HepG2 (cell line): ENCODE measurements around the gene MYH7. TPM values are rescaled to one million over a fixed set of nuclear protein-coding genes. Genes with fewer than 3 reads are reported as not detected.

ENCODE experiments used
- ADNP ChIP-seq: sonication (generic); formaldehyde crosslinking; IDR thresholded peaks from 2 replicates; pipeline ENCODE4 v1.4.0; 2020; ENCODE audit warnings: missing genetic modification reagents
- ASH2L ChIP-seq: fragments of 300-600, 200-600 bp; sonication (generic); IDR thresholded peaks from 2 replicates; pipeline ENCODE4 v1.7.0; 2017; ENCODE audit warnings: low read depth, mild to moderate bottlenecking, moderate library complexity, mixed read lengths, low read length; ENCODE audit not compliant: insufficient read length
- DRAP1 ChIP-seq: IDR thresholded peaks from 2 replicates; pipeline ENCODE4 v1.6.1; 2016; ENCODE audit warnings: missing genetic modification reagents, missing compliant biosample characterization
- HNF1A ChIP-seq, 2 experiments: sonication (generic) in 1 of 2; formaldehyde crosslinking in 1 of 2; IDR thresholded peaks; 2 replicates each; pipeline versions ENCODE4 v1.4.0 to v1.6.1; 2016 to 2020; ENCODE audit warnings: borderline replicate concordance in 1 of 2, low read depth in 1 of 2, mild to moderate bottlenecking in 1 of 2, missing genetic modification reagents in 1 of 2
- HNF1B ChIP-seq: sonication (generic); formaldehyde crosslinking; IDR thresholded peaks from 2 replicates; pipeline ENCODE4 v1.5.1; 2020; ENCODE audit warnings: mild to moderate bottlenecking, moderate library complexity, missing genetic modification reagents
- KDM3A ChIP-seq: IDR thresholded peaks from 2 replicates; pipeline ENCODE4 v1.6.1; 2018; ENCODE audit warnings: low read depth, missing compliant biosample characterization
- MED1 ChIP-seq: sonication (generic); formaldehyde crosslinking; IDR thresholded peaks from 2 replicates; pipeline ENCODE4 v1.4.0; 2020; ENCODE audit warnings: missing genetic modification reagents
- MTA3 ChIP-seq: sonication (generic); formaldehyde crosslinking; IDR thresholded peaks from 2 replicates; pipeline ENCODE4 v1.4.0; 2020; ENCODE audit warnings: missing genetic modification reagents
- NFATC3 ChIP-seq: sonication (generic); formaldehyde crosslinking; IDR thresholded peaks from 2 replicates; pipeline ENCODE4 v1.5.1; 2020; ENCODE audit warnings: mild to moderate bottlenecking, missing genetic modification reagents
- PRMT3 ChIP-seq: sonication (generic); formaldehyde crosslinking; IDR thresholded peaks from 2 replicates; pipeline ENCODE4 v1.8.1; 2022; ENCODE audit warnings: low read depth, mild to moderate bottlenecking, moderate library complexity, missing genetic modification reagents, borderline replicate concordance
- RARG ChIP-seq: sonication (generic); formaldehyde crosslinking; IDR thresholded peaks from 2 replicates; pipeline ENCODE4 v1.4.0; 2020; ENCODE audit warnings: low read depth, mild to moderate bottlenecking, missing genetic modification reagents
- ZNF138 ChIP-seq: sonication (generic); formaldehyde crosslinking; IDR thresholded peaks from 2 replicates; pipeline ENCODE4 v1.5.0; 2020; ENCODE audit warnings: mild to moderate bottlenecking, low read depth, missing genetic modification reagents
- ZNF331 ChIP-seq: sonication (generic); formaldehyde crosslinking; IDR thresholded peaks from 2 replicates; pipeline ENCODE4 v1.4.0; 2020; ENCODE audit warnings: missing genetic modification reagents
- ZNF572 ChIP-seq: sonication (generic); formaldehyde crosslinking; IDR thresholded peaks from 2 replicates; pipeline ENCODE4 v1.5.1; 2020; ENCODE audit warnings: mild to moderate bottlenecking, missing genetic modification reagents
- ZNF598 ChIP-seq: sonication (generic); formaldehyde crosslinking; IDR thresholded peaks from 2 replicates; pipeline ENCODE4 v1.5.1; 2020; ENCODE audit warnings: mild to moderate bottlenecking, missing genetic modification reagents, borderline replicate concordance
- ZNF609 ChIP-seq: sonication (generic); formaldehyde crosslinking; IDR thresholded peaks from 2 replicates; pipeline ENCODE4 v1.4.0; 2020; ENCODE audit warnings: mild to moderate bottlenecking, missing genetic modification reagents, borderline replicate concordance
- ZNF75D ChIP-seq: sonication (generic); formaldehyde crosslinking; IDR thresholded peaks from 2 replicates; pipeline ENCODE4 v1.8.1; 2023; ENCODE audit warnings: missing genetic modification reagents, mild to moderate bottlenecking, borderline replicate concordance
- polyA plus RNA-seq, 8 experiments: library from polyadenylated mRNA; depleted of rRNA in 3 of 8; stranded (reverse) in 7 of 8; unstranded in 1 of 8; fragments of >200 nt; fragmentation: Illumina TruSeq in 4 of 8; extraction: Trizol in 4 of 8; gene quantifications; 2 replicates each; pipeline versions ENCODE4 v1.2.1 to v1.2.3, GENCODE V29; 2011 to 2016; ENCODE audit warnings: low read depth in 4 of 8, missing spikeins in 1 of 8, mixed read lengths in 1 of 8; ENCODE audit not compliant: insufficient read depth in 1 of 8
- total RNA-seq, 5 experiments: library from RNA; depleted of rRNA; stranded (reverse); fragments of >200 nt; fragmentation: Illumina TruSeq; extraction: Trizol; gene quantifications; 2 replicates each; pipeline ENCODE4 v1.2.3, GENCODE V29; 2016; ENCODE audit warnings: low read depth in 1 of 5

MYH7 gene
- total and polyA plus RNA-seq, 2 of the 13 experiments (the other 11 are each of a cell fraction or from before 2014, with no cell fraction given), result 0.04 TPM; not detected in 1

DNA sequence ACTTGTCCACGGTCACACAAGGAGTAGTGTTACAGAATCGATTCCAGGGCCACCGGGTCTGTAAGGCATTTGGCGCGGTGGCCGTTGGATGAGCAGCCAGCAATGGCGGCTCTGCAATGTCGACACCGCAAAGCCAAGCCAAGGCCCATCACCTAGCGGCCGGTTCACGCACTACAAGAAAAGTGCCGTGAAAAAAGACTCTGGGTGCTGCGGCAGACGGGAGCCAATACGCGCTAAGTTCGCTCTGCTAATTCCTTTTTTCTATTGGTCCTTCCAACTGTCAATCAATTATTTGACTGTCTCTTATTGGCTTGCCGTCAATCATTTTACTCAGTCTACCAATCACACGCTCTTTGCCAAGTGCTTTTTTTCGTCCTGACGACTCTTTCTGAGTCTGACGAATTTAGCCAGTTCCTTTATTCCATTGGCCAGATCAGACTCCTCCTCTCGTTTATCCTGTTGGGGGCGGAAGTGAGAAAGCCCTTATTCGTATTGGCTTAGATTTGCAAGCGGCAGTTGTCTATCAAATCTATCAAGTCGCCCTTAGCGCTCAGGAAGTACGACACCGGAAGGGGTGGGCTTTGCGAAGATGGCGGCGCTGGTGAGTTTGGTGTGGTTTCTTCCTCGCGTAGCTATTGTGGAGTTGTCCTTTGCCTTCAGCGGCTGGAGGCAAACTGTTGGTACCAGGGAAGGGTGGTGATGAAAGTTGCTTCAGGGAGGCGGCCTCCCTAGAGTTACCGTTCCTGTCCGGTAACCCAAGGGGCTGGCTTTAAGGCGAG lies 33.9 kb upstream of the MYH7 start, which contains the start of gene NGDN (continued):
- peak; percentile 73; the same call in 1 of the 2 replicates for TF ChIP-seq ZNF609 (CRISPR knock-in tag)
- peak; percentile 85 for TF ChIP-seq KDM3A (CRISPR knock-in tag)
- TF ChIP-seq DRAP1 (CRISPR knock-in tag), result peak; percentile 89
- TF ChIP-seq HNF1B, result peak; percentile 97
- TF ChIP-seq NFATC3 (CRISPR knock-in tag), result no peak; the same call in 1 of the 2 replicates
- TF ChIP-seq MTA3 (CRISPR knock-in tag), result peak; percentile 25; the same call in 1 of the 2 replicates
- TF ChIP-seq ZNF598 (CRISPR knock-in tag), result peak; percentile 94
- peak; percentile 94; the same call in 1 of the 2 replicates for TF ChIP-seq ZNF572
- peak; percentile 99 for TF ChIP-seq ZNF138 (CRISPR knock-in tag)
- TF ChIP-seq ZNF75D (CRISPR knock-in tag), result peak; percentile 32; the same call in 1 of the 2 replicates
- peak; percentile 98 for TF ChIP-seq ASH2L
- no peak; the same call in 1 of the 2 replicates for TF ChIP-seq PRMT3 (CRISPR knock-in tag)
- peak; percentile 69; the same call in 1 of the 2 replicates for TF ChIP-seq RARG
- no peak; the same call in none of the 2 replicates for TF ChIP-seq HNF1A (IDR thresholded peaks at IDR 0.05; ENCODE audit: low read depth)
- TF ChIP-seq HNF1A (CRISPR knock-in tag; IDR thresholded peaks at IDR 0.05; ENCODE audit: borderline replicate concordance), result peak; percentile 67
- TF ChIP-seq MED1 (CRISPR knock-in tag), result peak; percentile 8; the same call in 1 of the 2 replicates
- peak; percentile 93 for TF ChIP-seq ZNF331 (CRISPR knock-in tag)
- no peak for TF ChIP-seq ADNP (CRISPR knock-in tag)
